Mucosa of rectum (tissue), 2 donors: Measurements from ENCODE around the gene SNX4.
"Not testable (repeated sequence)": the region's sequence is repeated elsewhere in the genome, so short reads cannot be mapped to it uniquely, and the experiment has no call there.

Experiments used
- H3K27ac ChIP-seq, 2 donors: one replicate each; pipeline ENCODE4 v1.7.0; 2013; ENCODE audit warnings: inconsistent platforms in 2 of 2, low read depth in 2 of 2, low read length in 2 of 2
- H3K27me3 ChIP-seq, 2 donors: one replicate each; pipeline ENCODE4 v1.7.0; 2013; ENCODE audit warnings: low read length in 2 of 2; ENCODE audit not compliant: control insufficient read depth in 2 of 2, insufficient read depth in 2 of 2
- H3K36me3 ChIP-seq, 2 donors: one replicate each; pipeline ENCODE4 v1.7.0; 2013; ENCODE audit warnings: low read length in 2 of 2; ENCODE audit not compliant: control insufficient read depth in 2 of 2, insufficient read depth in 2 of 2
- H3K4me1 ChIP-seq, 2 donors: one replicate each; pipeline ENCODE4 v1.7.0; 2013; ENCODE audit warnings: low read length in 2 of 2, mild to moderate bottlenecking in 1 of 2; ENCODE audit not compliant: control insufficient read depth in 2 of 2, insufficient read depth in 2 of 2
- H3K4me3 ChIP-seq, 2 donors: one replicate each; pipeline ENCODE4 v1.7.0; 2013; ENCODE audit warnings: low read length in 2 of 2
- H3K9ac ChIP-seq, 2 donors: one replicate each; pipeline ENCODE4 v1.7.0; 2013; ENCODE audit warnings: low read length in 2 of 2, low read depth in 1 of 2, mild to moderate bottlenecking in 1 of 2
- H3K9me3 ChIP-seq, 2 donors: one replicate each; pipeline ENCODE4 v1.7.0; 2013; ENCODE audit warnings: low read length in 2 of 2; ENCODE audit not compliant: control insufficient read depth in 2 of 2
- donor health status: healthy.
- donor health status: Normal muscosa, but diverticular disease.

SNX4 gene

GRCh38 chr3:125414669-125415068 is 105.3 kb downstream of the SNX4 start:
- H3K27me3 ChIP-seq: peaks cover 0 to 5% of the 10 kb centered on the region in 2 donors
- H3K9ac ChIP-seq: no peak overlapping the region
- no peaks in the 10 kb centered on the region for H3K9me3 ChIP-seq
- H3K27ac ChIP-seq: no peak overlapping the region
- no peaks in the 10 kb centered on the region for H3K4me1 ChIP-seq
- H3K4me3 ChIP-seq: no peak overlapping the region
- H3K36me3 ChIP-seq: no peaks in the 10 kb centered on the region

GRCh38 chr3:125410922-125411321 is 109.1 kb downstream of the SNX4 start:
- Histone ChIP-seq H3K9me3 (no peaks in the 10 kb centered on the region), H3K36me3 (no peaks in the 10 kb centered on the region), H3K27me3 (peaks cover 0 to 5% of the 10 kb centered on the region in 2 donors), H3K4me3 (no peak overlapping the region), H3K27ac (no peak overlapping the region), H3K9ac (no peak overlapping the region), H3K4me1 (no peaks in the 10 kb centered on the region)

- H3K36me3 ChIP-seq: no peaks in the 10 kb centered on the region
- no peaks in the 10 kb centered on the region for H3K9me3 ChIP-seq
- no peak overlapping the region for H3K9ac ChIP-seq
- H3K4me3 ChIP-seq: no peak overlapping the region
- peaks cover 0 to 5% of the 10 kb centered on the region in 2 donors for H3K27me3 ChIP-seq
- H3K4me1 ChIP-seq: no peaks in the 10 kb centered on the region
- H3K27ac ChIP-seq: no peak overlapping the region
These were observed 113.9 kb downstream of the SNX4 start for GRCh38 chr3:125406070-125406469.

GRCh38 chr3:125405515-125405914 is 114.5 kb downstream of the SNX4 start:
- not testable (repeated sequence) for H3K27me3 ChIP-seq, H3K4me1 ChIP-seq, H3K27ac ChIP-seq, H3K36me3 ChIP-seq, H3K4me3 ChIP-seq, H3K9me3 ChIP-seq, H3K9ac ChIP-seq

GRCh38 chr3:125403789-125404188 is 116.2 kb downstream of the SNX4 start:
- H3K27me3 ChIP-seq: no peaks in the 10 kb centered on the region
- H3K36me3 ChIP-seq: no peaks in the 10 kb centered on the region
- no peaks in the 10 kb centered on the region for H3K4me1 ChIP-seq
- no peak overlapping the region for H3K4me3 ChIP-seq
- H3K9ac ChIP-seq: no peak overlapping the region
- no peaks in the 10 kb centered on the region for H3K9me3 ChIP-seq
- H3K27ac ChIP-seq: no peak overlapping the region

GRCh38 chr3:125402639-125403038 is 117.4 kb downstream of the SNX4 start:
- Histone ChIP-seq H3K27ac (no peak overlapping the region), H3K27me3 (peaks cover 0 to 3% of the 10 kb centered on the region in 2 donors), H3K4me3 (no peak overlapping the region), H3K4me1 (no peaks in the 10 kb centered on the region), H3K9me3 (no peaks in the 10 kb centered on the region), H3K36me3 (no peaks in the 10 kb centered on the region), H3K9ac (no peak overlapping the region)

GRCh38 chr3:125401402-125401801 is 118.6 kb downstream of the SNX4 start:
- Histone ChIP-seq H3K27ac (no peak overlapping the region), H3K4me1 (no peaks in the 10 kb centered on the region), H3K27me3 (peaks cover 0 to 5% of the 10 kb centered on the region in 2 donors), H3K9me3 (no peaks in the 10 kb centered on the region), H3K36me3 (no peaks in the 10 kb centered on the region), H3K9ac (no peak overlapping the region), H3K4me3 (no peak overlapping the region)

GRCh38 chr3:125398952-125399351 is 121.0 kb downstream of the SNX4 start:
- no peak overlapping the region for H3K9ac ChIP-seq
- H3K4me3 ChIP-seq: no peak overlapping the region
- H3K9me3 ChIP-seq: no peaks in the 10 kb centered on the region
- H3K4me1 ChIP-seq: no peaks in the 10 kb centered on the region
- no peaks in the 10 kb centered on the region for H3K36me3 ChIP-seq
- H3K27ac ChIP-seq: no peak overlapping the region
- H3K27me3 ChIP-seq: peaks cover 0 to 5% of the 10 kb centered on the region in 2 donors
